Measurements from ENCODE around the gene TMTC2.

The TMTC2 gene

DNA sequence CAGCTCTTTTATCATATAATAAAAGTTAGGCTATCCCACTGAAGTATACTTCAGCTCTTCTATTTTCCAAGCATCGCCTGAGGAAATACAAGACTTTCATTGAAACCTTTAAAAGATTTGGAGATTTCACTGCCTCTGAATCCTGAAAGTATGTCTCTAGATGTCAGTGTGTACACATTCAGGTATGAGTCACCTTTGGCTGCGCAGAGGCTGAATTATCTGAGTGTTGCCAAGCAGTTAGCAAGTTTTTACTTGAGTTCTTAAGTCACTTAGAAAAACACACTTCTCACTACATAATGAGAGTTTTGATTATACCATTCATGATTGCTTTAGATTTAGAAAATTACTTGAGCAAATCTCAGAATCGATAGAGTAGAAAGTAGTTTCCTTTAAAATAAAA, 210.3 kb downstream of the TMTC2 start:
- no peak overlapping the region for H3K4me3 ChIP-seq (replicated peaks; ENCODE audit: low read depth, low read length)
- TF ChIP-seq, protein P1, sequence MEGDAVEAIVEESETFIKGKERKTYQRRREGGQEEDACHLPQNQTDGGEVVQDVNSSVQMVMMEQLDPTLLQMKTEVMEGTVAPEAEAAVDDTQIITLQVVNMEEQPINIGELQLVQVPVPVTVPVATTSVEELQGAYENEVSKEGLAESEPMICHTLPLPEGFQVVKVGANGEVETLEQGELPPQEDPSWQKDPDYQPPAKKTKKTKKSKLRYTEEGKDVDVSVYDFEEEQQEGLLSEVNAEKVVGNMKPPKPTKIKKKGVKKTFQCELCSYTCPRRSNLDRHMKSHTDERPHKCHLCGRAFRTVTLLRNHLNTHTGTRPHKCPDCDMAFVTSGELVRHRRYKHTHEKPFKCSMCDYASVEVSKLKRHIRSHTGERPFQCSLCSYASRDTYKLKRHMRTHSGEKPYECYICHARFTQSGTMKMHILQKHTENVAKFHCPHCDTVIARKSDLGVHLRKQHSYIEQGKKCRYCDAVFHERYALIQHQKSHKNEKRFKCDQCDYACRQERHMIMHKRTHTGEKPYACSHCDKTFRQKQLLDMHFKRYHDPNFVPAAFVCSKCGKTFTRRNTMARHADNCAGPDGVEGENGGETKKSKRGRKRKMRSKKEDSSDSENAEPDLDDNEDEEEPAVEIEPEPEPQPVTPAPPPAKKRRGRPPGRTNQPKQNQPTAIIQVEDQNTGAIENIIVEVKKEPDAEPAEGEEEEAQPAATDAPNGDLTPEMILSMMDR (IDR thresholded peaks at IDR 0.05; ENCODE audit: low read length, missing control alignments): no peak
- DNase-seq (ENCODE audit: low read depth): peak; percentile 23

DNA sequence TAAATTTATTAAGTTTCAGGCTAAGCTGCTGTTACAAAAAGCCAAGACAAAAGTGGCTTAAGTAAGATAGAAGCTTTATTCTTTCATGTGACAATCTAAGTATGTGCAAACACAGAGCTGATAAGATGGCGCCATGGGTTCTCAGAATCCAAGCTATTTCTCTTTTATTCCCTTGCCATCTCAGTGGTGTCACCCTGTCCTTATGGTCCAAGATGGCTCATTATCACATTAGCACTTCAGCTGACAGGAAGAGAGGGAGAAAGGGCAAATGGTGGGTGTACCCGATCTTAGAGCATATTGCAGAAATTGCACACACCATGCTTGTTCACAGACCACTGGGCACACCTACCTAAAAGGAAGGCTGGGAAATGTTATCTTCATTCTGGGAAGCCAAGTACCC, 211.7 kb downstream of the TMTC2 start:
- DNase-seq (ENCODE audit: low read depth): no peak
- TF ChIP-seq, protein P1 (IDR thresholded peaks at IDR 0.05; ENCODE audit: low read length, missing control alignments): no peak
- no peak overlapping the region for H3K4me3 ChIP-seq (replicated peaks; ENCODE audit: low read depth, low read length)

DNA sequence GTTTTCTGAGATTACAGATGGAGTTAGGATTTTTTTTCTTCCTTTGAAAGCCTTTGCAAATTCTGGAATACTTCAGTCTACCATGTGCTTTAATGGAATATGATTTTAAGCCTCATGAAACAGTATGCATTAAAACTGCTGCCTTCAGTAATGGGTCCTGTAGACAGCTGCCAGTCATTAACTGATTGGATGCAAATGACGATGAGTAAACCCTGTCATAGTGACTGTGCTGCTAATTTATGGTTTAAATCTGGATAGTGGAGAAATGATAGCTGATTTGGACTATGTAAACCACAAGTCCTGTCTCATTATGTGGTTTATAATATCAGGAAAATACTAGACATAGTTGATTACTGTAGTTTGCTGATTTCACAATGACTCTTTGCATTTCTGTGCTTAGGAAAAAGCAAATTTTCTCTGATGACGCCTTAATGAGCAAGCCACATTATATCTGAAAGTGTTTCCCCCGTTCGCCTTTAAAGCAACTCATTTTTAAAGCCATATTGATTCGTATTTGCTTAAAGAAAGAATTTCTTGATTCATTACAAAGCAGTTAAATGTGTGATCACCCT, 217.6 kb downstream of the TMTC2 start:
- TF ChIP-seq, protein P1 (IDR thresholded peaks at IDR 0.05; ENCODE audit: low read length, missing control alignments): no peak
- no peak overlapping the region for H3K4me3 ChIP-seq (replicated peaks; ENCODE audit: low read depth, low read length)
- peak; percentile 6 for DNase-seq (ENCODE audit: low read depth)

DNA sequence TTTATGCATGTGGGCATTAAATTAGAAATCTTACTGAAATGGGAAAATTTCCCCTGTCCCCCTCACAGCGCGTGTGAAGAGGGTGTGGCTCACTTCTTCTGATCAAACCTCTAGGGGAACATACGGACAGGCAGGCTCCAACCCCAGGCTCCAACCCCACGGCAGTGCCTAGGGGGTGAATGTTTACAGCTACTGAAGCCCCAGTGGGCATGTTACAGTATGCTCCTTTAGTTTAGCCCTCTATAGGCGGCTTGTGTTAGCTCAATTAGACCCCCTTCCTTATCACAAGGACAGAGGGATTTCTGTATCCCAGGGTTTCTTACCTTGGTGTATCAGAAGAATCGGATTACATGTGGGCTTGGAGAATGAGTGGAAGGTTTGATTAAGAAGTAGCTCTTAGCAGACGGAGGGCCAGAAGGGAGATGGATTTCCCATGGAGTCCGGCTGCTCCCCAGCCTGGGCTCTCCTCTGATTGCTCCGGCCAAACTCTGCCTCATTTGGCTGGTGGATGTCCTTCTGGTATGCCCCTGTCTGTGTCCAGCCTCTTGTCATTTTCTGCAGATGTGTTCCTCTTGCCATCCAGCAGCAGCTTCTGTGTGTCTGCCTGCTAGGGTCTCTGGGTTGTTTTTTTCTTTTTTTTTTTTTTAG, 223.7 kb downstream of the TMTC2 start:
- DNase-seq (ENCODE audit: low read depth): no peak

DNA sequence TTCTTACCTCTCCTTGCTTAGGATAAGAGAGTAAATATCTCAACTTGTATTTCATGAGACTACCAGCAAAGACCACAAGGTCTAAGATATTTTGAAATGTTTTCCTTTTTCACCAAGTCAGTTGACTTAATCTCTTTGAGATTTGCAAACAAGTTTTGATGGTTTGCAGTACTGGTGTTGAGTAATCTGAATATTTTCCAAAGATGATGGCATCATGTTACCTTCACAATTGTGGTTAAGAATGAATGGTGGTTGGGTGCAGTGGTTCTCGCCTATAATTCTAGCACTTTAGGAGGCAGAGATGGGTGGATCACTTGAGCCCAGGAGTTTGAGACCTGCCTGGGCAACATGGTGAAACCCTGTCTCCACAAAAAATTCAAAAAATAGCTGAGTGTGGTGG, 225.7 kb downstream of the TMTC2 start:
- H3K4me3 ChIP-seq (replicated peaks; ENCODE audit: low read depth, low read length): no peak overlapping the region
- peak; percentile 55 for DNase-seq (ENCODE audit: low read depth)
- TF ChIP-seq, protein P1 (IDR thresholded peaks at IDR 0.05; ENCODE audit: low read length, missing control alignments): no peak

More for the DNA sequence above, 223.7 kb downstream of the TMTC2 start:
- TF ChIP-seq, protein P1 (IDR thresholded peaks at IDR 0.05; ENCODE audit: low read length, missing control alignments): no peak
- H3K4me3 ChIP-seq (replicated peaks; ENCODE audit: low read depth, low read length): no peak overlapping the region

DNA sequence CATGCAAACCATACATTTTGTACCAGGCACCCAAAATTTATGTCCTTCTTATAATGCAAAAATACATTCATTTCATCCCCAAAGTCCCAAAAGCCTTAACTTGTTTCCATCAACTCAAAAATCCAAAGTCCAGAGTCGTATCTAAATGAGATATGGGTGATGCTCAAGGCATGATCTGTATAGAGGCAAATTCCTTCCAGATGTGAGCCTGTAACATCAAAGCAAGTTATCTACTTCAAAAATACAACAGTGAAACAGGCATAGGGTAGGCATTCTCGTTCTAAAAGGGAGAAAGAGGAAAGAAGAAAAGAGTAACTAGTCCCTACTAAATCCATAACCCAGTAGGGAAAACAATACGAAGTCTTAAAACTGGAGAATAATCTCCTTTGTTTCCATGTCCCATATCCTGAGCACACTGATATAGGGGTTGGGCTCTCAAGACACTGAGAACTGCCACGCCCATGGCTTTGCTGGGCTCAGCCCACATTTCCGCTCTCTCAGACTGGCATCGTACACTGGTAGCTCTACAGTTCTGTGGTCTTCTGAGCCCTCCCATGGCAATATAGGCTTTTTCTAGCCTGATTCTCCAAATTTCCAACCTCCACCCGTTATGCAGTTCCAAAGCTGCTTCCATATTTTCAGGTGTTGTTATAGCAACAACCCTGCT, 232.8 kb downstream of the TMTC2 start:
- H3K4me3 ChIP-seq (replicated peaks; ENCODE audit: low read depth, low read length): no peak overlapping the region
- no peak for DNase-seq (ENCODE audit: low read depth)
- TF ChIP-seq, protein P1 (IDR thresholded peaks at IDR 0.05; ENCODE audit: low read length, missing control alignments): no peak

Measured in fibroblast of pulmonary artery (primary cell).